Breast epithelium (tissue), 3 donors: Measurements from ENCODE around the gene OR7G3.

ENCODE experiments used
- CTCF ChIP-seq, 3 donors: fragments of 450-650 bp; IDR thresholded peaks; one replicate each; pipeline ENCODE4 v1.5.1; 2016 to 2017; ENCODE audit warnings: antibody characterized with exemption in 3 of 3, mild to moderate bottlenecking in 3 of 3, moderate library complexity in 3 of 3
- POLR2A ChIP-seq: fragments of 450-650 bp; IDR thresholded peaks from one replicate; pipeline ENCODE4 v1.6.1; 2016; ENCODE audit warnings: antibody characterized with exemption, mild to moderate bottlenecking, moderate library complexity
- POLR2AphosphoS5 ChIP-seq, 3 donors: sonication (generic); formaldehyde crosslinking; IDR thresholded peaks; one replicate each; pipeline ENCODE4 v1.6.1; 2017; ENCODE audit warnings: antibody characterized with exemption in 3 of 3

- no peak for TF ChIP-seq POLR2A
- no peak for TF ChIP-seq POLR2AphosphoS5 (IDR thresholded peaks at IDR 0.05)
- TF ChIP-seq CTCF (IDR thresholded peaks at IDR 0.05) = no peak
Observed at GRCh38 chr19:9116547-9116946, 10.2 kb downstream of the OR7G3 start.
